GM20000 (cell line): ENCODE measurements around the gene AQP12B.

Source experiments
- DNase-seq: peaks from one replicate; pipeline ENCODE4 v3.0.0; 2012; ENCODE audit warnings: low spot score
- TF ChIP-seq, protein P1 (sequence below): IDR thresholded peaks from 2 replicates; pipeline ENCODE4 v1.5.1; 2012; ENCODE audit warnings: mild to moderate bottlenecking, control low read depth; ENCODE audit errors: extremely low read depth, missing control alignments

AQP12B gene

GRCh38 chr2:240632306-240632721 lies 50.4 kb downstream of the AQP12B start:
- no peak for DNase-seq
- TF ChIP-seq, protein P1, sequence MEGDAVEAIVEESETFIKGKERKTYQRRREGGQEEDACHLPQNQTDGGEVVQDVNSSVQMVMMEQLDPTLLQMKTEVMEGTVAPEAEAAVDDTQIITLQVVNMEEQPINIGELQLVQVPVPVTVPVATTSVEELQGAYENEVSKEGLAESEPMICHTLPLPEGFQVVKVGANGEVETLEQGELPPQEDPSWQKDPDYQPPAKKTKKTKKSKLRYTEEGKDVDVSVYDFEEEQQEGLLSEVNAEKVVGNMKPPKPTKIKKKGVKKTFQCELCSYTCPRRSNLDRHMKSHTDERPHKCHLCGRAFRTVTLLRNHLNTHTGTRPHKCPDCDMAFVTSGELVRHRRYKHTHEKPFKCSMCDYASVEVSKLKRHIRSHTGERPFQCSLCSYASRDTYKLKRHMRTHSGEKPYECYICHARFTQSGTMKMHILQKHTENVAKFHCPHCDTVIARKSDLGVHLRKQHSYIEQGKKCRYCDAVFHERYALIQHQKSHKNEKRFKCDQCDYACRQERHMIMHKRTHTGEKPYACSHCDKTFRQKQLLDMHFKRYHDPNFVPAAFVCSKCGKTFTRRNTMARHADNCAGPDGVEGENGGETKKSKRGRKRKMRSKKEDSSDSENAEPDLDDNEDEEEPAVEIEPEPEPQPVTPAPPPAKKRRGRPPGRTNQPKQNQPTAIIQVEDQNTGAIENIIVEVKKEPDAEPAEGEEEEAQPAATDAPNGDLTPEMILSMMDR = no peak

DNA sequence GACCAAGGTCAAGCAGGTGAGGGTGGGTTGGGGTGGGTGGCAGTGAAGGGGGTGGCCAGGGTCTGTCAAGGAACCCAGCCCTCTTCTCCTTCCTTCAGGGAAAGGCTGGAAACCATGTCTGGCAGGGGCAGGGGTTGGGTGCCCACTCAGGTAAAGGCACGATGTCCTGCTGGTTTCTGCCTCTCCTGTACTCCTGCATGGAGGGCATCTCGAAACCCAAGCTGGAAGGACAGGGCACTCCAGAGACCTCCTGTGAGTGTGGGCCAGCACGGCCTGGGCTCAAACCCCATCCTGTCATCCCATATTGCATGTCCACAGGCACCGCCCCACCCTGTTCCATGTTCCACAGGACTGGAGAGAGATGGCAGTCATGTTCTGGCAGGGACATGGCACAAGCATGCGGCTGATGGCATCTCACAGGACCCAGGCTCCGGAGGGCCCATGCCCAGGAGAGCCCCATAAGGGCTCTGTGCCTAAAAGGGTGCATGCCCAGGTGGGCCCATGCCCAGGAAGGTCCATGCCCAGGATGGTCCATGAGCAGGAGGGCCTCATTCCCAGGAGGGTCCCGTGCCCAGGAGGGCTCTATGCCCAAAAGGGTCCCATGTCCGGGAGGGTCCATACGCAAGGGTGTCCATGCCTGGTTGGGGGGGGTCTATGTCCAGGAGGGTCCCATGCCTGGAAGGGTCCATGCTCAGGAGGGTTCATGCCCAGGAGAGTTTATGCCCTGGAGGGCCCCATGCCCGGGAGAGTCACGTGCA lies 51.0 kb downstream of the AQP12B start:
- DNase-seq = no peak
- TF ChIP-seq, protein P1 = no peak

GRCh38 chr2:240630771-240631547 lies 51.7 kb downstream of the AQP12B start:
- no peak for DNase-seq
- TF ChIP-seq, protein P1 = no peak

- DNase-seq = no peak
- TF ChIP-seq, protein P1 = no peak
Measured at GRCh38 chr2:240629968-240630770, 52.5 kb downstream of the AQP12B start.

DNA sequence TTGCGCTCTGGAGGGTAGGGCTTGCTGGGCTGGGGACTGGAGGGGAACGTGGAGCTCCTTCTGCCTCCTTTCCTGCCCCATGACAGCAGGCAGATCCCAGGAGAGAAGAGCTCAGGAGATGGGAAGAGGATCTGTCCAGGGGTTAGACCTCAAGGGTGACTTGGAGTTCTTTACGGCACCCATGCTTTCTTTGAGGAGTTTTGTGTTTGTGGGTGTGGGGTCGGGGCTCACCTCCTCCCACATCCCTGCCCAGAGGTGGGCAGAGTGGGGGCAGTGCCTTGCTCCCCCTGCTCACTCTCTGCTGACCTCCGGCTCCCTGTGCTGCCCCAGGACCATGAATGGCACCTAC lies 53.1 kb downstream of the AQP12B start:
- DNase-seq = no peak
- TF ChIP-seq, protein P1 = no peak

DNA sequence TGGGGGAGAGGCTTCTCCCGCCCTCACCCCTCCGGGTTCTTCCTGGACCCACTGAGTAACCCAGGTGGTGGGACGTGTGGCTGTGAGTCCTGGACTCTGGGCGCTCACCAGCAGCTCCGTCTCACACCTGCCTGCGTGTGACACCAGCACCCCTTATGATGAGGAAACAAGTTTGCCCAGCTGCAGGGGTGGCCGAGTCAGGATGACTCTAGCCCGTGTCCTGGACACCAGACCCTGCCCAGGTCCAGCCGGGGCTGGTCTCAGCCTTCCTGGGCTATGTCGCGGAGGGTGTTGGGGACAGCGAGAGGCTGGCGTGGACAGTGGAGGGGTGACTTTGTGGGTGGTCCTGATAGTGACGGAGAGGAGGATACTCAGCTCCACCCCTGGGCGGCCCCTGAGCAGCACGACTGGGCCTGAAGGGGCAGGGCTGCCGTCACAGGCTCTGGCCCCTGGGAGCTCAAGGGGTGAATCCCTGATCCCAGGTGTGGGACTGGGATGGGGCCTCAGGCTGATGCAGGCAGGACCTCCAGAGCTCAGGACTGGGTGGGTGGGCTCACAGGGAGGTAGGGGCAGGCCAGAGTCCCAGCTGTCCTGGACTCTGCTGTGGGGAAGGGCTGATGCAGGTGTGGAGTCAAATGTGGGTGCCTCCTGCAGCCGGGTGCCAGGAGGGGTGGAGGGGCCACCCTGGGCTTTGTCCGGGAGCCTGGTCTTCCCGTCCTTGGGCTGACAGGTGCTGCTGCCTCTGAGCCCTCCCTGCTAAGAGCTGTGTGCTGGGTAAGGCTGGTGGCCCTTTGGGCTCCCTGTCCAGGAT lies 53.7 kb downstream of the AQP12B start:
- TF ChIP-seq, protein P1 = no peak
- no peak for DNase-seq
